MM.1S (cell line): ENCODE results near the gene SPI1.

Source experiments
- CTCF ChIP-seq: fragments of 300-600 bp; sonication (generic); IDR thresholded peaks from 2 replicates; pipeline ENCODE4 v1.5.1; 2016; ENCODE audit warnings: antibody characterized with exemption, low read length, mixed read lengths
- EZH2 ChIP-seq: fragments of 300-600 bp; sonication (generic); optimal IDR thresholded peaks from 2 replicates; pipeline ENCODE3; 2017; ENCODE audit warnings: low read depth, mild to moderate bottlenecking, antibody characterized with exemption, low read length, mixed read lengths

DNA sequence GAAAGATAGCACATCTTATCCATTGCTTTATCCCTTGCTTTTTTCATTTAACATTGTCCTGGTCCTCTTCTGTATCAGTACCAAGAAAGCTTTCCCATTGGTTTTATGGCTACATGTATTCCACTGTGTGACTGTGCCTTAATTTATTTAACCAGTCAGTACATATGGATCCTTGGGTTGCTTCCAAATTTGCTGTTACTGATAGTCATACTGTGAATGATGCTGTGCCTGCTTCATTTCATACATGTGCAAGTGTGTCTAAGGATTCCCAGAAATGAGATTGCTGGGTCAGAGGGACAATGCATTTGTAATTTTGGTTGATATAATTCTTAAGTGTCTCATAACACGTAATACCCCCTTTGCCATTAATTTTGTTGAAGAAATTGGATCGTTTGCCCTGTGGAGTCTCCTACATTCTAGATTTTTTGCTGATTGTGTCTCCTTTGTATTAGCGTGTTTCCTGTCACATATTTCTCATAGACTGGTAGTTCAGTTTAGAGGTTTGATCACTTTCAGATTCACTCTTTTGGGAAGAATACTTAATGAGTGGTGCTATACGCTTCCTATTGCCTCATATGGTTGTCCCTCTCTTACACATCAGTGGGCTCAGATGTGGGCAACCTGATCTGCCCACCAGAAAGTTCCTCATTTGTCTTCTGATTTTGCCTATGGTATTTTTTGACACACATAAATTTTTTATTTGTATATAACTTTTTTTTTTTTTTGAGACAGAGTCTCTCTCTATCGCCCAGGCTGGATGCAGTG is 61.1 kb downstream of the SPI1 start:
- no peak for TF ChIP-seq EZH2
- TF ChIP-seq CTCF, result no peak
